ENCODE results near the gene FOXP2.

DNA sequence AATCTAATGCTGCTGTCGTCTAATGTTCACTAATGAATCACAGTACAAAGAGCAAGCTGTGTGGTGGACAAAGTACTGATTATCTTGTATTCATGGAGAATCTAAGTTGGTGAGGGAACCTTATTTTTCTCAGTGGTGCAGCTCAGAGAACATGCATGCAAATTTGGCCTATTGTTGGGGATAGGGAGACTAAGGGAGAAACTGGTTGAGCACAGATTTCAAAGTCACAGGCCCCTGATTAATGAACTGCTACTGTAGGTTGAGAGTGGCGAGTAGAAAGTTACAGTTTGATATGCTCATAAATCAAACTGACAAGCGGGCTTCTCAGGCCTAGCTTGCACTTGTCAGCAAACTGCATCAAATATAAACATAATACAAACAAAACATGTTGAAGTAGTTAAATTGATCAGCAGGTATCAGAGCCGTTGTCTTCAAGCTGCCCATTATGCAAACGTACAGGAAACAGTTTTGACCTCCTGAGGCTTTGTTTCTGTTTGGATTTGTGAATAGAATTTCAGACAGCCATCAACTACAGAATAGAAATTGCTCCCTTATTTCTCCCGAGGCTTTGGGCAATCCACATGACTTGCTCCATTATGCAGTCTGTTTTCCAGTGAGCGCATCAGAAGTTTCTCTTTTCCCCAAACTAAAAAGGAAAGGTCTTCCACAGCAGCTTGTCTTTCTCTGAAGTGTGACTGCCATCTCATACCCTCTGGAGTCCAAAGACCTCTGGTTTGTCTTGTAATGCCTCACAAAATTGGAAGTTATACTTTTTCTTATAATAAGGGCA is 215.8 kb downstream of the FOXP2 start:
- TF ChIP-seq CTCF (IDR thresholded peaks at IDR 0.05 in 2 of 3, conservative IDR thresholded peaks at IDR 0.05 in 1 of 3; ENCODE audit: control insufficient read depth in 2 of 3, extremely low read depth in 1 of 3, insufficient read depth in 1 of 3, low read depth in 3 of 3, low read length in 3 of 3) (no peak), ZNF24 (IDR thresholded peaks at IDR 0.05) (no peak), MXI1 (IDR thresholded peaks at IDR 0.05; ENCODE audit: low read depth, low read length) (no peak), JUNB (IDR thresholded peaks at IDR 0.05) (no peak), EZH2 (IDR thresholded peaks at IDR 0.05; ENCODE audit: borderline replicate concordance, control insufficient read depth, low read depth, low read length) (no peak)
- TF ChIP-seq, protein P1, sequence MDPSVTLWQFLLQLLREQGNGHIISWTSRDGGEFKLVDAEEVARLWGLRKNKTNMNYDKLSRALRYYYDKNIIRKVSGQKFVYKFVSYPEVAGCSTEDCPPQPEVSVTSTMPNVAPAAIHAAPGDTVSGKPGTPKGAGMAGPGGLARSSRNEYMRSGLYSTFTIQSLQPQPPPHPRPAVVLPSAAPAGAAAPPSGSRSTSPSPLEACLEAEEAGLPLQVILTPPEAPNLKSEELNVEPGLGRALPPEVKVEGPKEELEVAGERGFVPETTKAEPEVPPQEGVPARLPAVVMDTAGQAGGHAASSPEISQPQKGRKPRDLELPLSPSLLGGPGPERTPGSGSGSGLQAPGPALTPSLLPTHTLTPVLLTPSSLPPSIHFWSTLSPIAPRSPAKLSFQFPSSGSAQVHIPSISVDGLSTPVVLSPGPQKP (IDR thresholded peaks at IDR 0.05; ENCODE audit: low read depth, low read length) = no peak

Measured in GM12878 (cell line).